ENCODE results near the gene AKAP12.
"Not testable (repeated sequence)": the region's sequence is repeated elsewhere in the genome, so short reads cannot be mapped to it uniquely, and the experiment has no call there.

Gene AKAP12

DNA sequence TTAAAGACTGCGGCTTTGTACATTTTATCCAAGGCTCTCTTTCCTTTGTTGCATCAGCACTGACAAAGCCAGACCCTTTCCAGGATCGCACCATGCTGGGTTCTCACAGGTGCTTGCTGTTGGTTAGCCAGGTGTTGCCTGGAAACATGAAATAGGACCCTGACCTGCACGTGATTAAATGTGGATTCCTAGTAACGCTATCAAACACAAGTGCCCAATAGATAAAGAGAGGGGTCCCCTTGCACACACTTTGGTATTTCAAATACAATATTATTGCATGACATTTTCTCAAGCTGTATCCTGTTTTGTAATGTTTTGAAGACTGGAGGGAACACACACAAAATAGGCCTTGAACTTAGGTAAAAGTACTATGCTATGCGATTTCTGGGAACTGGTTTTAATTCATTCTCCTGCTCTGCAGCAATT is 73.3 kb downstream of the AKAP12 start:
- Histone ChIP-seq H3K27me3 (ENCODE audit: control insufficient read depth, insufficient read depth, low read length) (no peaks in the 10 kb centered on the region), H3K4me3 (ENCODE audit: low read depth, low read length) (no peak overlapping the region), H3K4me1 (ENCODE audit: control insufficient read depth, insufficient read depth, low read length) (peaks cover 8% of the 10 kb centered on the region; the same call in 1 of the 2 replicates), H3K9ac (ENCODE audit: low read length) (no peak overlapping the region), H3K27ac (ENCODE audit: low read depth, low read length) (no peak overlapping the region), H3K36me3 (ENCODE audit: control insufficient read depth, insufficient read depth, low read length) (no peaks in the 10 kb centered on the region), H3K9me3 (ENCODE audit: control insufficient read depth, insufficient read depth, low read depth, low read length) (peaks cover 6% of the 10 kb centered on the region; the same call in 1 of the 2 replicates)

DNA sequence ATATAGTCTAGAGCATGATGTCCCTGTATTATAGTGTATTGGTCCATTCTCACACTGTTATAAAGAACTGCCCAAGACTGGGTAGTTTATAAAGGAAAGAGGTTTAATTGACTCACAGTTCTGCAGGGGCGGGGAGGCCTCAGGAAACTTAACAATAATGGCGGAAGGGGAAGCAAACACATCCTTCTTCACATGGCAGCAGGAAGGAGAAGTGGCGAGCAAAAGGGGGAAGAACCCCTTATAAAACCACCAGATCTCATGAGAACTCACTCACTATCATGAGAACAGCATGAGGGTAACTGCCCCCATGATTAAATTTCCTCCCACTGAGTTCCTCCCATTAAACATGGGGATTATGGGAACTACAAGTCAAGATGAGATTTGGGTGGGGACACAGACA is 75.9 kb downstream of the AKAP12 start:
- not testable (repeated sequence) for H3K4me1 ChIP-seq (ENCODE audit: control insufficient read depth, insufficient read depth, low read length); H3K9me3 ChIP-seq (ENCODE audit: control insufficient read depth, insufficient read depth, low read depth, low read length); H3K27ac ChIP-seq (ENCODE audit: low read depth, low read length); H3K36me3 ChIP-seq (ENCODE audit: control insufficient read depth, insufficient read depth, low read length); H3K9ac ChIP-seq (ENCODE audit: low read length); H3K27me3 ChIP-seq (ENCODE audit: control insufficient read depth, insufficient read depth, low read length); H3K4me3 ChIP-seq (ENCODE audit: low read depth, low read length)

DNA sequence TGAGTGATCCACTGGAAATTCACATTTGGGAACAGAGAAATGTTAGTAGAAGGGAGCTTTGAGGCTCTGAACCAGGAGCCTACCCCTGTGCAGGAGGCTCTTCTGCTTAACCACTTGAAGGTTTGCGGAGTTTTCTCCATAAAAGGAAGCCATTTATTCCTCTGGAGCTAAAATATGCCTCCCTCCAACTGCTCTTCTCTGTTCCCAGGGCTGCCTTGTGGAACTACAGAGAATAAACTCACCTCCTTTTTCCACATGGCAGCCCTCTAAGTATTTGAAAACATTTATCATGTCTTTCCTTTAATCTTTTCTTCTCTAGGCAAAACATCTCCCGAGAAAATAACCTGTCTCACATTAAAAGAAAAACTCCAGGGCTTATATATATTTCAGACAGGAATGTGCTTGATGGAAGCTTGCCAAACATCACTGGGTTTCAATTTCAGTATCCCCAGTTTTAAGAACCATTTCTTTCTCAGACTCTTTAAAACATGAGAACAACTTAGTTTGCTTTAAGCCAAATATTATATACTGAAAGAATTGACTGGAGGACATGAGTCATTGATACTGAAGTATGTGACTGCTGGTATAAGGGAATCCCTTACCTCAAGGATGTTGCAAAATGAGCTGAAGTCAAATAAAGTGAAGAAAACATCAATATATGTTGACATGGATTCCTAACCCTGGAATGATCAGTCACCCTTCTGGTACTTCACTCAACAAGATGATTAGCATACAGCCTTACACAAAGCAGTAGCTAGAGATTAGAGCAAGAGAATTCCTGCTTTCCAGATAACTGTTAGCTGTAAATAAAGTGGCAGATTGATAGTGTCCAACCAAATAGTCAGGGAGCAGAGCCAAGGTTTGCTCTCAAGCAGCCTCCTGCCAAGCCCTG is 77.6 kb downstream of the AKAP12 start:
- H3K27ac ChIP-seq (ENCODE audit: low read depth, low read length) = peak overlapping the region; percentile 30; the same call in 1 of the 2 replicates
- peaks cover 4% of the 10 kb centered on the region; the same call in 1 of the 2 replicates for H3K36me3 ChIP-seq (ENCODE audit: control insufficient read depth, insufficient read depth, low read length)
- H3K27me3 ChIP-seq (ENCODE audit: control insufficient read depth, insufficient read depth, low read length) = no peaks in the 10 kb centered on the region
- H3K9me3 ChIP-seq (ENCODE audit: control insufficient read depth, insufficient read depth, low read depth, low read length) = peaks cover 6% of the 10 kb centered on the region; the same call in 1 of the 2 replicates
- no peak overlapping the region for H3K9ac ChIP-seq (ENCODE audit: low read length)
- H3K4me3 ChIP-seq (ENCODE audit: low read depth, low read length) = no peak overlapping the region
- H3K4me1 ChIP-seq (ENCODE audit: control insufficient read depth, insufficient read depth, low read length) = peaks cover 5% of the 10 kb centered on the region; the same call in 1 of the 2 replicates

DNA sequence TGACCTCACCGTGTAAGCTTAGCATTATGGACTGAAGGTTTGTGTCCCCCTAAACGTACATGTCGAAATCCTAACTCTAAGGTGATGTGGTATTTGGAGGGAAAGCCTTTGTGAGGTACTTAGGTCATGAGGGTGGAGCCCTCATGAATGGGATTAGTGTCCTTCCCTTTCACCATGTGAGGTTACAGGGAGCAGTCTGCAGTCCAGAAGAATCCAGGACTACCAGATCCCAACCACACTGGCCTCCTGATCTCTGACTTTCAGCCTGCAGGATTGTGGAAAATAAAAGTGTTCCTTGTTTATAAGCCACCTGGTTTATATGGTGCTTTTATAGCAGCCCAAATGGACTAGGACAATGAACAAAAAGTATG is 78.2 kb downstream of the AKAP12 start:
- H3K4me3 ChIP-seq (ENCODE audit: low read depth, low read length) = no peak overlapping the region
- H3K27me3 ChIP-seq (ENCODE audit: control insufficient read depth, insufficient read depth, low read length) = no peaks in the 10 kb centered on the region
- peaks cover 3% of the 10 kb centered on the region; the same call in 1 of the 2 replicates for H3K4me1 ChIP-seq (ENCODE audit: control insufficient read depth, insufficient read depth, low read length)
- peaks cover 6% of the 10 kb centered on the region; the same call in 1 of the 2 replicates for H3K9me3 ChIP-seq (ENCODE audit: control insufficient read depth, insufficient read depth, low read depth, low read length)
- H3K27ac ChIP-seq (ENCODE audit: low read depth, low read length) = no peak overlapping the region
- peaks cover 4% of the 10 kb centered on the region; the same call in 1 of the 2 replicates for H3K36me3 ChIP-seq (ENCODE audit: control insufficient read depth, insufficient read depth, low read length)
- H3K9ac ChIP-seq (ENCODE audit: low read length) = no peak overlapping the region

DNA sequence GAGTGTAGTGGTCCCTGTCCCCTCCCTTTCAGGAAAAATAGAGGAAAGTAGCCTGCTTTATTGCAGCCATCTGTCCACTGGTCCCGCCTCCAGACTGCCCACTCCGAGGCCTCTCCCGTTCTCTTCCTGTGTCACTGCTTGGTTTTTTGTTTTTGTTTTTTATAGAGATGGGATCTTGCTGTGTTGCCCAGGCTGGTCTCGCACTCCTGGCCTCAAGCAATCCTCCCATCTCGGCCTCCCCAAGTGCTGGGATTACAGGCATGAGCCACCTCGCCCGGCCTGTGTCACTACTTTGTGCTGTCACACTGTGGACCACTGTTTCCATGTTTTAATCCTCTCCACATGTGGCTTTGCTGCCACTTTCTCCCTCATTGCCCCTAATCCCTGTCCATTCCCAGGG is 80.4 kb downstream of the AKAP12 start:
- Histone ChIP-seq H3K27me3 (ENCODE audit: control insufficient read depth, insufficient read depth, low read length) (0 out of 2 replicates have a peak, but pooled peaks cover 4% of the 10 kb centered on the region), H3K36me3 (ENCODE audit: control insufficient read depth, insufficient read depth, low read length) (peaks cover 4% of the 10 kb centered on the region; the same call in 1 of the 2 replicates), H3K4me3 (ENCODE audit: low read depth, low read length) (no peak overlapping the region), H3K4me1 (ENCODE audit: control insufficient read depth, insufficient read depth, low read length) (peaks cover 12% of the 10 kb centered on the region), H3K9me3 (ENCODE audit: control insufficient read depth, insufficient read depth, low read depth, low read length) (peaks cover 5% of the 10 kb centered on the region; the same call in 1 of the 2 replicates), H3K27ac (ENCODE audit: low read depth, low read length) (no peak overlapping the region), H3K9ac (ENCODE audit: low read length) (no peak overlapping the region)

DNA sequence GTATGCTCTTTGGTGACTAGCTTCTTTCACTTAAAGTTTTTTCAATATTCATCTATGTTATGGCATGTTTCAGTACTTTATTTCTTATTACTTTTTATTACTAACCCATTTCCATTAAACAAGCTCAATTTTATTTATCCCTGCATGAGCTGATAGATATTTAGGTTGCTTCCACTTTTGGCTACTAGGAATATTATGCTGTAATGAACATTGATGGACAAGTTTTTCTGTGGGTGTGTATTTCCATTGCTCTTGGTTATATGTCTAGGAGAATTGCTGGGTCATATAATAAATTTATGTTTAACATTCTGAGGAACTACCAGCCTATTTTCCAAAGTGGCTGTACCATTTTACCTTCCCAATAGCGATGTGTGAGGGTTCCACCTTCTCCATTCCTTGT is 81.7 kb downstream of the AKAP12 start:
- Histone ChIP-seq H3K27me3 (ENCODE audit: control insufficient read depth, insufficient read depth, low read length) (peaks cover 12% of the 10 kb centered on the region), H3K4me3 (ENCODE audit: low read depth, low read length) (no peak overlapping the region), H3K9me3 (ENCODE audit: control insufficient read depth, insufficient read depth, low read depth, low read length) (peaks cover 3% of the 10 kb centered on the region; the same call in 1 of the 2 replicates), H3K27ac (ENCODE audit: low read depth, low read length) (no peak overlapping the region), H3K4me1 (ENCODE audit: control insufficient read depth, insufficient read depth, low read length) (peaks cover 13% of the 10 kb centered on the region), H3K36me3 (ENCODE audit: control insufficient read depth, insufficient read depth, low read length) (peaks cover 4% of the 10 kb centered on the region; the same call in 1 of the 2 replicates), H3K9ac (ENCODE audit: low read length) (no peak overlapping the region)

DNA sequence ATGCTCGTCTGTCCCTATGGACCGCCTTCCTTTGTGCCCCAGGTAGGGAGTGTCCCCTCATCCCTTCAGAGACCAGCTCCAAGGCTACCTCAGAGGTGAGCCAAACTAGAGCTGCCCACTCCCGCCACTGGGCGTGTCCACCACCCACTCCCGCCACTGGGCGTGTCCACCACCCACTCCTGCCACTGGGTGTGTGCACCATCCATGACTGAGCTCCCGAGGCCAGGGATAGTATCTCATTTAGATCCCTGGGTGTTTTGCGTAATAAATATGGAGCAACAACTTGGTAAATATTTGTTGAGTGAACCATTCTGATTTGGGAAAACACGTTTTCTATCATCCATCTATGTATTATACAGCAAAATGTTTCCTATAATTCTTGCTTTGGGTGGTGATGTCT is 82.8 kb downstream of the AKAP12 start:
- H3K36me3 ChIP-seq (ENCODE audit: control insufficient read depth, insufficient read depth, low read length) = peaks cover 4% of the 10 kb centered on the region; the same call in 1 of the 2 replicates
- peaks cover 12% of the 10 kb centered on the region for H3K27me3 ChIP-seq (ENCODE audit: control insufficient read depth, insufficient read depth, low read length)
- no peak overlapping the region for H3K4me3 ChIP-seq (ENCODE audit: low read depth, low read length)
- H3K9me3 ChIP-seq (ENCODE audit: control insufficient read depth, insufficient read depth, low read depth, low read length) = peaks cover 3% of the 10 kb centered on the region; the same call in 1 of the 2 replicates
- H3K27ac ChIP-seq (ENCODE audit: low read depth, low read length) = no peak overlapping the region
- peaks cover 13% of the 10 kb centered on the region for H3K4me1 ChIP-seq (ENCODE audit: control insufficient read depth, insufficient read depth, low read length)
- H3K9ac ChIP-seq (ENCODE audit: low read length) = no peak overlapping the region

DNA sequence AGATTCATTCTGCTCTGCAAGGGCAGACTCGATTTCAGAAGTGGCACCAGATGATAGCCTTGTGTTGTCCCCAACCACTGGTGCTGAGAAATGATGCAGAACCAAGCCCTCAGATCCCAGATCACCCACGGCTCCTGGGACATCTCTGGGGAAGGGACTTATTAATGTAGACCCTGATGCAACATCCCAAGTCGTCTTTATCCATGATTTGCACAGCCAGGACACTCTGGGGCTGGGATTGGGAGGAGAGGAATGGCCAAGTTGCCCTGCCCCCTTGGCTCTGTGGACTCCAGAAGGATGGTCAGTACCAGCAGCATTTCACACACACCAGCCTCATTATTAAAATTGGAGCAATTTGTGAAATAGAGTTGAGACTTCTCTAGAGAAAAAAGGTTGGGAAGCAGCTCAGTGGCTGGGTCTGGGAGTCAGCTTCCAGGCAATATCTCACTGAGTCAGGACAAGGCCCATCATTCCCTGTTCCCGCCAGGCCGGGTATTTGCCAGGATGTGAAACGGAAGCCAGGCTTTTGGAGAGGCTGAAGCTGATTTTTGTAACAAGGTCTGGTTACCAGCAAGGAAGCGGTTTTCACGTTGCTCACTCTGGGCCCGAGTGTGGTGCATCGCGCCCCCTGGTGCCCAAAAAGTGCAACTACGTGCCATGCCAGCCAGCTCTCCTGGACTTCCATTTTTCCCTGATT is 84.2 kb downstream of the AKAP12 start:
- H3K9ac ChIP-seq (ENCODE audit: low read length) = no peak overlapping the region
- peaks cover 13% of the 10 kb centered on the region for H3K4me1 ChIP-seq (ENCODE audit: control insufficient read depth, insufficient read depth, low read length)
- no peak overlapping the region for H3K4me3 ChIP-seq (ENCODE audit: low read depth, low read length)
- peaks cover 12% of the 10 kb centered on the region for H3K27me3 ChIP-seq (ENCODE audit: control insufficient read depth, insufficient read depth, low read length)
- no peak overlapping the region for H3K27ac ChIP-seq (ENCODE audit: low read depth, low read length)
- no peaks in the 10 kb centered on the region; the same call in 1 of the 2 replicates for H3K9me3 ChIP-seq (ENCODE audit: control insufficient read depth, insufficient read depth, low read depth, low read length)
- H3K36me3 ChIP-seq (ENCODE audit: control insufficient read depth, insufficient read depth, low read length) = peaks cover 4% of the 10 kb centered on the region; the same call in 1 of the 2 replicates

DNA sequence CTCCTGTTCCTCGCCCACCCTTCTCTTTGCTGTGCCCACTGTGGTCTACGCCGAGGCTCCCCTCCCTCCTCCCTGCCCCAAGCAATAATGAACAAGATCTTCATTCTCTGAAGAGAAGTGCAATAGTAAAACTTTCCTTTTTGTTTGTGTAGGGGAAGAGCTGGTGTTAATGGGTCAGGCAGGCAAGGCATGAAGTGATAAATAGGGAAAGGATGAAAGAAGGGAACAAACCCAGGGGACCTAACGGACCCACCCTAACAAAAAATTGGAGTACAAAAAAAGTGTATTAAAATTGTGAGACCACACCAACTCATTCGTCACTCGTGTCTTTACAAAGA is 84.7 kb downstream of the AKAP12 start:
- H3K27ac ChIP-seq (ENCODE audit: low read depth, low read length) = no peak overlapping the region

DNA sequence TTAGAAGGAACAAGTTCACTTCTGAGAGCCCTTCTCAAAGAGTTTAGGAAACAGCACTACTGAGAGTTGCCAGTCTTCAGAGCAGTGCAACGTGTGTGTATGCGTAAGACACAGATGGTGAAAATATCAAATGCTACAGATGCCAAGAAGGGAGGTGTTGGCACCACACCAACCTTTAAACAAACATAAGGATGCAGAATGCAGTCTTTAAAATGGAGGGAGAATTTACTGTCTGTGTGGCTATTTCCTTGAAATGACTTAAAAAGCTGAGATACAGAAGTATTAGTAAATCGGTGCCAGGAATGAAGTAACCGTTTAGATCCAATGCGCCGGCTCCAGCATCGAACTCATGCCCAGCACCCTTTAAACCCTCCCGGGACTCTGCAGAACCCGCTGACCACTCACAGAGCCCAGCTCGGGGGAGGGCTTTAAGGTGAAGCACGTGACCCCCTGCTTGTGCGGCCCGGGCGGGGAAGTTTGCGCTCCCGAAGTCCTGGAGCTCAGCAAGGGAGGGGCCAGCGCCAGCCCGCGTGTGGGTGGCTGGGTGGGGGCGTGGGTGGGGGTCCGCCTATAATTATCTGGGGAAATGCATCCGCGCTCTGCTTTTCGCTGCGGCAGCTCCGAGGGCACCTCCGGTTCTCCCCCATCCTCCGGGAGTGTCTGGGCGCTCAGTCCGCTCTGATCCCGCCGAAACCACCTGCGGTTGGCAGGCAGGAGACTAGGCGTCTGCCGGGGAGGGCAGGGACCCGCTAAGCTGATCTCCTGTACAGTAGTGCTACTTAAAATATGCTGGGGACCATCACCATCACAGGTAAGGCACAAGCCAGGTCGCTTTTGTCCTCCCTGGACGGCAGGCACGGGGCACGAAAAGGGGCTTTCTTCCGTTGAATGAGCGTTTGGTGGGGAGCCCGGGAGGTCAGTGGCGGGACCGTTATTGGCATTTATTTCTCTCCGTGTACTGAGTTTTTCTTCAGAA is 85.6 kb downstream of the AKAP12 start:
- Histone ChIP-seq H3K27ac (ENCODE audit: low read depth, low read length) (no peak overlapping the region), H3K36me3 (ENCODE audit: control insufficient read depth, insufficient read depth, low read length) (peaks cover 3% of the 10 kb centered on the region; the same call in 1 of the 2 replicates), H3K9ac (ENCODE audit: low read length) (peak overlapping the region; percentile 29), H3K27me3 (ENCODE audit: control insufficient read depth, insufficient read depth, low read length) (peaks cover 12% of the 10 kb centered on the region), H3K9me3 (ENCODE audit: control insufficient read depth, insufficient read depth, low read depth, low read length) (no peaks in the 10 kb centered on the region; the same call in 1 of the 2 replicates), H3K4me3 (ENCODE audit: low read depth, low read length) (peak overlapping the region; percentile 65), H3K4me1 (ENCODE audit: control insufficient read depth, insufficient read depth, low read length) (peaks cover 13% of the 10 kb centered on the region)

More for the DNA sequence above, 84.7 kb downstream of the AKAP12 start:
- H3K4me3 ChIP-seq (ENCODE audit: low read depth, low read length) = no peak overlapping the region
- H3K4me1 ChIP-seq (ENCODE audit: control insufficient read depth, insufficient read depth, low read length) = peaks cover 13% of the 10 kb centered on the region
- H3K9me3 ChIP-seq (ENCODE audit: control insufficient read depth, insufficient read depth, low read depth, low read length) = no peaks in the 10 kb centered on the region; the same call in 1 of the 2 replicates
- peaks cover 12% of the 10 kb centered on the region for H3K27me3 ChIP-seq (ENCODE audit: control insufficient read depth, insufficient read depth, low read length)
- H3K9ac ChIP-seq (ENCODE audit: low read length) = no peak overlapping the region
- H3K36me3 ChIP-seq (ENCODE audit: control insufficient read depth, insufficient read depth, low read length) = peaks cover 4% of the 10 kb centered on the region; the same call in 1 of the 2 replicates
